Dendritic cell treated with granulocyte-macrophage colony-stimulating factor and Interleukin-4, amounts not matched to agents 40 ng/mL and 50 ng/mL, for 4 days (primary cell): ENCODE data around the gene PEX11A.

Experiments
- H3K27ac Mint-ChIP-seq: one replicate; pipeline ENCODE4 v1.8.0; 2022; ENCODE audit warnings: mild to moderate bottlenecking, mixed read lengths
- H3K27me3 Mint-ChIP-seq: one replicate; pipeline ENCODE4 v1.8.0; 2022; ENCODE audit warnings: mild to moderate bottlenecking, mixed read lengths
- H3K36me3 Mint-ChIP-seq: one replicate; pipeline ENCODE4 v1.8.0; 2022; ENCODE audit warnings: low read depth, mixed read lengths
- H3K4me1 Mint-ChIP-seq: one replicate; pipeline ENCODE4 v1.8.0; 2022; ENCODE audit warnings: low read depth, mixed read lengths
- H3K4me3 Mint-ChIP-seq: one replicate; pipeline ENCODE4 v1.8.0; 2022; ENCODE audit warnings: mild to moderate bottlenecking, moderate library complexity, mixed read lengths
- H3K9me3 Mint-ChIP-seq: one replicate; pipeline ENCODE4 v1.8.0; 2022; ENCODE audit warnings: mixed read lengths
- intact Hi-C: fragments of 100-400 bp; cut with micrococcal nuclease; formaldehyde crosslinking; loops from one replicate; pipeline ENCODE4 v1.15.0; 2022

PEX11A gene

DNA sequence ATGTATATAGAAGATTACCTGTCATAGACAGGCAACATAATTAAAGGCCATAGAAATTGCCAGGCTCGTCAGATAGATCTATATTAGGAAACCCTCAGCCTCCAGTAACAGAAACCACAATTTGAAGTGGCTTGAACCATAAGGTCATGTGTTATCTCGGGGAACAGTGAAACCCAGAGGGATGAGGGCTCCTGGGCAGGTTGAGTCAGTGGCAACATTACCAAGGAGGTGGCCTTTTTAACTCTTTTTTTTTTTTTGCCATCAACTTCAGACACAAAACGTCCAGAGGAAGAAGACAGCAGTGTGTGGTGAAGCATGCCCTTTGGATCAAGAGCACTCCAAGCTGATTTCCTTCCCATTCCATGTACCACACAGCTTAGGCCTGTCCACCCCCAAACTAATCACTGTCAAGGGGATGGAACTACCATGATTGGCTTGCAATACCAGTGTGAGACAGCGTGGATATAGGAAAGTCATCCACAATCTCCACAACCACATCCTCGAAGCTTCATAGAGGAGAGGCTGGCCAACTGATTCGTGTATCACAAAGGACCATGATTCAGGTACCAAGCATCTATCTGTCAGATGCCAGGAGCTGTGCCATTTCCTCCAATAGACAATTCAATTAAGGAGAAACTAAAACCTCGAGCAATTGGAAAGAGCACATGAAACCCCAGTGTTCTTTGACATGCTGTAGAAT lies 34.3 kb downstream of the PEX11A start:
- Mint-ChIP-seq H3K4me1 (peaks cover 14% of the 10 kb centered on the region), H3K36me3 (no peaks in the 10 kb centered on the region), H3K9me3 (no peaks in the 10 kb centered on the region), H3K27me3 (peaks cover 55% of the 10 kb centered on the region), H3K4me3 (no peak overlapping the region), H3K27ac (no peak overlapping the region)
- intact Hi-C loops = no loop called here

DNA sequence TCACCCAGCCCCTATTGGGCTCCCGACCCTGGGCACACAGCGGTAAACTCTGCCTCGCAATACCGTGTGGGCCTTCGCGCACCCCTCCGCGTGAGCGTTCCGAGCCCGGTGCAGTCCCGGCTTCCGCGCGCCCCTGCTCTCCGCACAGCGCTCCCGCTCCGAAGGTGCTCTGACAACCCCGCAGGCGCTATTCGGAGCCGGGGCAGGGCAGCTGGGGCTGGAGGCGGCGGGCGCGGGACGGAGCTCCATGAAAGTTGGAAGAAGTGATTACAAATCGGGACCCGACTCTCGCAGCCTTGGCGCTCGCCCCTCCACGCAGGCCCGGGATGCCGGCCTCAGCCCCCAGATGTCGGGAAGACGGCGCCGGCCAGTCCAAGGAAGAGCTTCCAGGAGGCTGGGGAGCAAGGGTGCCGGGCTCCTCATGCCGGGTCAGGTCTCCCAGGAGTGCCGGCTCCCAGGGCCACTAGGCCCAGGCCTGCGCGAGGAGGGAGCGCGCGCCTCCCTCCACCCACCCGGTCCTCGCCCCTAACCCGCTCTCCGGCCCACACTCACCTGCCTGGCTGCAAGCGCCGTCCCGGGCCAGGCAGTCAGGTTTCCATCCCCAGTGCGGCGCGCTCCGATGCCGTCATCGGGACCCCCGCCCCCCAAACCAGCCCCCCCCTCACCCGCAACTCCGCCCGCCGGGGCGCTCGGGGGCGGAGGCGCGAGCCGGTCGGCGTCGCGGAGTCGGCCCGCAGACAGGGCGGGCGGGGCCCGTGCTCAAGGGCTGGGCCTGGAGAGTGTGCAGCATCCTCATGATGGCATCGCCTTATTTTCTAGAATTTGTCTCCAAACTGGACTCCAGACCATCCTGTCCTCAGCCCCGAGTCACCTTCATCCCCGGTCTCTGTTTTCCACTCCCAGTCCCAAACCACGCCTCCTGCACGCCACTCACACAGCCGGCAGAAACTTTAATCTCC lies 35.4 kb downstream of the PEX11A start, which contains the start of gene KIF7:
Gene KIF7, minus strand, starts transcription at position 621 of the 959 bp plus-strand sequence. CDS start 2,537 bp downstream, outside the sequence.
- H3K4me3 Mint-ChIP-seq = peak within 1 kb of the TSS; percentile 72
- peaks cover 52% of the 10 kb centered on the region for H3K27me3 Mint-ChIP-seq

DNA sequence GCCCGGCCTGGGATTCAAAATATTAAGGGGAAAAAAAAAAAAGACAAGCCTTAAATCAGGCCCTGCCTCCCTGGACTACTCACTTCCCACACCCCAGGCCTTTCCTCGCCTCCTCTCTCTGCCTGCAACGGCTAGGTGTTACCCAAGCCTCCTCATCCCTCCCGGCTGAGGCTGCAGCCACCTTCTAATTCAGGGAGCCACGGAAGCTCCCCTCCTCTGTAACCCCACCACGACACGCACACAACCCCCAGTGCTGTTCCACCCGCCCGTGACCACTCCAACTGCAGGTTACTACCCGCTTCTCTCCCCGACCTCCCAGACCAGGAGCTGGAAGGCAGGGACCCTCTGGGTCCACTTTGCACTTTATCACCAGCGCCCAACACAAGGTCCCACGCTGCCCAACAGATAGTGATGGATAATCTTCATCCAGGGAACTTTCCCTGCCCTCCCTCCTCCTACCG lies 36.2 kb downstream of the PEX11A start:
- Mint-ChIP-seq H3K4me1 (peaks cover 12% of the 10 kb centered on the region), H3K27me3 (peaks cover 52% of the 10 kb centered on the region), H3K9me3 (no peaks in the 10 kb centered on the region), H3K36me3 (no peaks in the 10 kb centered on the region), H3K27ac (no peak overlapping the region), H3K4me3 (peak overlapping the region; percentile 72)
- intact Hi-C loops = no loop called here

More for the DNA sequence above, 35.4 kb downstream of the PEX11A start, which contains the start of gene KIF7:
- no peaks in the 10 kb centered on the region for H3K36me3 Mint-ChIP-seq
- no peak within 1 kb of the TSS for H3K27ac Mint-ChIP-seq
- H3K4me1 Mint-ChIP-seq = peaks cover 14% of the 10 kb centered on the region
- H3K9me3 Mint-ChIP-seq = no peaks in the 10 kb centered on the region
- intact Hi-C loops = no loop called here

DNA sequence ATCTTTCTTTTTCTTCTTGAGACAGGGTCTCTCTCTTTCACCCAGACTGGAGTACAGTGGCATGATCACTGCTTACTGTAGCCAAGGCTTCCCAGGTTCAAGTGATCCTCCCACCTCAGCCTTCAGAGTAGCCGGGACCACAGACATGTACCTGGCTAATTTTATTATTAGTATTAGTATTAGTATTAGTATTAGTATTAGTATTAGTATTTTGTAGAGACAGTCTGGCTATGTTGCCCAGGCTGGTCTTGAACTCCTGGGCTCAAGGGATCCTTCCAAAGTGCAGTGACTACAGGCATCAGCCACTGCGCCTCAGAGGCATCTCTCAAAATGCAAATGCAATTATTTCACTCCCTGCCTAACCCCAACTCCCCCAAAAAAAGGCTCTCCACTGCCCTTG lies 37.0 kb downstream of the PEX11A start:
- no peaks in the 10 kb centered on the region for H3K9me3 Mint-ChIP-seq
- no peaks in the 10 kb centered on the region for H3K36me3 Mint-ChIP-seq
- peaks cover 8% of the 10 kb centered on the region for H3K4me1 Mint-ChIP-seq
- no peak overlapping the region for H3K27ac Mint-ChIP-seq
- H3K4me3 Mint-ChIP-seq = no peak overlapping the region
- H3K27me3 Mint-ChIP-seq = peaks cover 50% of the 10 kb centered on the region
- intact Hi-C loops = no loop called here

DNA sequence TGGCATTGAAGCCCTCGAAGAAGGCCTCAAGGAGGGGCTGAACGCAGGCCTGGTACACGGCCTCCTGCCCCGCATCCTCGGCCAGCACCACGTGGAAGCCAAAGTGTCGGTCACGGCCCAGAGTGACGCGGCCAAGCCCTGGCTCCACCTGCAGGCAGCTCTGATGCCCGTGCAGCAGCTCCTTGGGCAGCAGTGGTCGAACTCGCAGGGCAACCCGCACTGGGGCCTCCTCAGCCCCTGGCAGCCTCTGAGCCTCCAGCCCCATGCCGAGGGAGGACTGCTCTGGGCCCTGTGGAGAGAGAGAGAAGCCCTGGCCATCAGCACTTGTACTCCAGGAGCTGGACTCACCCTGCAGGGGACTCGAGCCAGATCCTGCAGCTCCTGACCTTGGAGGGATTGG lies 37.9 kb downstream of the PEX11A start:
- intact Hi-C loops = no loop called here
- Mint-ChIP-seq H3K27me3 (peaks cover 48% of the 10 kb centered on the region), H3K4me1 (peaks cover 8% of the 10 kb centered on the region), H3K9me3 (no peaks in the 10 kb centered on the region), H3K27ac (no peak overlapping the region), H3K36me3 (no peaks in the 10 kb centered on the region), H3K4me3 (no peak overlapping the region)

DNA sequence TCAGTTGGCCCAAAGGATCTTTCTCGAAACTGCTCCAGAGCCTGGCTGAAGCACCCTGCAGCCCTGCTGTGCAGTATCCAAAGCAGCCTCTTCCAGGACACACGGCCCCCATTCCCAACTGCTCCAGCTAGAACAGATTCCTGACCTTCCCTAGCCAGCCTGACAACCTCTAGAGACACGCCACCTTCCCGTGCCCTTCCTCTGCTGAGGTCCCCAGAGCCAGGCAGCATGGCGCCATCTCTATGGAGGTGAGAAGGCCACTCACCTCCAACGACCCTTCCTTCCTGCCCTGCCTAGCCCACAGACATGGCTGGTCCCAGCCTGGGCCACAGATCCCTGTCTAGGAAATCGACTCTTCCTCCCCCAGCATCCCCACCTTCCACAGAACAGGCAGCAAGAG lies 38.4 kb downstream of the PEX11A start:
- Mint-ChIP-seq H3K9me3 (no peaks in the 10 kb centered on the region), H3K27ac (no peak overlapping the region), H3K4me1 (peaks cover 11% of the 10 kb centered on the region), H3K36me3 (no peaks in the 10 kb centered on the region), H3K4me3 (no peak overlapping the region), H3K27me3 (peaks cover 50% of the 10 kb centered on the region)
- intact Hi-C loops = no loop called here

DNA sequence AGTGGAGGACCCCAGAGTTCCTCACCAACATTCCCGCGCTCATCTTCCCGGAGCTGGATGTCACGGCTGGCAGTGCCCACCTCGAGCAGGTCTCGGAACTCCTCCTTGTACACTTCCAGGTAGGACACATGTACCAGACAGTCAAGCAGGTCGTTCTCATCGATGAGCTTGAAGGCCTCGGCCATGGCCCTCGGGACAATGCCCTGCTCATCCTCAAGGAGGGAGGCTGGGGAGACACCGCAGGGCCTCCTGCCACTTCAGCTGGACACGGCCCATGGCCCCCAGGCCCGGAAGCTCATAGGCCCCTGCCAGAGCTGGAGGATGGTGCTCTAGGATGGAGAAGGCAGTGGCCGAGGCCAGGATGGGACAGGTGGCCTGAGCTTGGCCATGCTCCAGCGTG lies 40.8 kb downstream of the PEX11A start:
- intact Hi-C loops = loop anchor here (5.0 kb wide), 1 partner anchor 238 kb away; no protein-coding TSS in a partner anchor
- Mint-ChIP-seq H3K4me3 (no peak overlapping the region), H3K9me3 (no peaks in the 10 kb centered on the region)

DNA sequence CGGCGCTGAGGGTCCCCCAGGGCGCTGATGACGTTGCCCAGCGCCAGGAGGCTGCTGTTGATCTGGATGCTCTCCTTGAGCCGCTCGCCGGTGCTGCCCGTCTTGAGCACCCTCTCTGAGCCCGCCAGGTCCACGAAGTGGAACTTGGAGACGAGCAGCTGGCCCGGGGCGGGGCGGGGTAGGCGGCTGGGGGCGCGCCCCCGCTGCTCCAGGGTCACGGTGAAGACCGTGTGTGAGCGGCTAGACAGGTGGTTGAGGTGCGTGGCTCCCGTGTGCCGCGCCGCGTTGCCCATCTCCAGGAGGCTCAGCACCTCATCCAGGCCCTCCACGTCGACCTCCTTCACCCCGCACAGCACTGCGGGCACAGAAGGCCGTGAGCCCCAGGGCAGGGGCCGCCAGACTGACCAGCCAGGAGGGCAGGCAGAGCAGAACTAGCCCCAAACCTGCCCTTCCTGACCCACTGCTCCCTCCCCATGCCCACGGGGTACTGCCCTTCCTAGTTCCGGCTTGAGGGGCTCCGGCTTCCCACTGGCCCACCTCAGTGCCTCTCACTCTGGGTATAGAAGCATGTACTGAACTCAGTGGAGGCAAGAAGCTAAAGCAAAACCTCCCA lies 41.4 kb downstream of the PEX11A start:
- Mint-ChIP-seq H3K36me3 (no peaks in the 10 kb centered on the region), H3K27me3 (peaks cover 26% of the 10 kb centered on the region), H3K4me1 (peaks cover 5% of the 10 kb centered on the region), H3K27ac (no peak overlapping the region), H3K4me3 (no peak overlapping the region), H3K9me3 (no peaks in the 10 kb centered on the region)
- intact Hi-C loops = loop anchor here (5.0 kb wide), 1 partner anchor 238 kb away; no protein-coding TSS in a partner anchor

More for the DNA sequence above, 40.8 kb downstream of the PEX11A start:
- Mint-ChIP-seq H3K4me1 (peaks cover 11% of the 10 kb centered on the region), H3K36me3 (no peaks in the 10 kb centered on the region), H3K27me3 (peaks cover 32% of the 10 kb centered on the region), H3K27ac (no peak overlapping the region)

DNA sequence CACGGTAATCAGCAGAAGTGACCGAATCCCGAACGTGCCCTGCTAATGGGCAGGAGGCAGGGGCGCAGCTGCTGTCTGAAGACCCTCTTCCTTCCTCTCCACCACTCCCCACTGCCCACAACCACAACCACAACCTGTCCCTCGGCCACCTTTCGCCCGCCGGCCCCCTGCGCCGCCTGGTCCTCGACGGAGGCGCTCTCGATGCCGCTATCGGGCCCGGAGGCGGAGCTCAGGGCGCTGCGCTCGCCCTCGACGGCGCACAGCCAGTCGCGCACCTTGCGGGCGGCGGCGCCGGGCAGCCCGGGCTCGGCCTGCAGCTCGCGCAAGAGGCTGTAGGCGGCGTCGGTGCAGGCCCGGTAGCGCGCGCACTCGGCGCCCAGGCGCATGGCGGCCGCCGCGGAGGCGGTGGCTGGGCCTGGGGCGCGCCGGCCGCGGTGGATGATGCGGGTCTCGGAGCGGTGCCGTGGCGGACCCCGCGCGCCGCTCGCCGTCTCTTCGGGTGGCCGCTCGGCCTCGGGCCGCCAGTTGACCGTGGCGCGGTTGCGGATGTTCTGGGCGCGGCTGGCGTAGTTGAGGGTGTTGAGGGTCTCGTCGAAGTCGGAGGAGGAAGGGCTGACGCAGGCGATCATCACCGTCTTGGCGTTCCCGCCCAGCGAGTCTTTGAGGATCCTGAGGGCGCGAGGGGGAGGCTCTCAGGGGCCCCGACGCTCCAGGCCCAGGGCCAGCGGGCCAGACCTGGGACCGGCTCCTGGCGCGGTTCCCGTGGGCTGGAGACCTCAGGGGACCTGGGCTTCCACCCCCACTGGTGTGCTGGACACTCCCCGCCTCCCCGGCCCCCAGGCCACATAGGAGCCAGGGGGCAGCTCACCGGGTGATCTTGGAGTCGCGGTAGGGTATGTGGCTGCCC lies 42.2 kb downstream of the PEX11A start:
- H3K4me1 Mint-ChIP-seq = peaks cover 5% of the 10 kb centered on the region
- no peak overlapping the region for H3K27ac Mint-ChIP-seq
- H3K27me3 Mint-ChIP-seq = peaks cover 19% of the 10 kb centered on the region
- intact Hi-C loops = loop anchor here (5.0 kb wide), 1 partner anchor 239 kb away; no protein-coding TSS in a partner anchor
- no peak overlapping the region for H3K4me3 Mint-ChIP-seq
- no peaks in the 10 kb centered on the region for H3K9me3 Mint-ChIP-seq
- no peaks in the 10 kb centered on the region for H3K36me3 Mint-ChIP-seq

DNA sequence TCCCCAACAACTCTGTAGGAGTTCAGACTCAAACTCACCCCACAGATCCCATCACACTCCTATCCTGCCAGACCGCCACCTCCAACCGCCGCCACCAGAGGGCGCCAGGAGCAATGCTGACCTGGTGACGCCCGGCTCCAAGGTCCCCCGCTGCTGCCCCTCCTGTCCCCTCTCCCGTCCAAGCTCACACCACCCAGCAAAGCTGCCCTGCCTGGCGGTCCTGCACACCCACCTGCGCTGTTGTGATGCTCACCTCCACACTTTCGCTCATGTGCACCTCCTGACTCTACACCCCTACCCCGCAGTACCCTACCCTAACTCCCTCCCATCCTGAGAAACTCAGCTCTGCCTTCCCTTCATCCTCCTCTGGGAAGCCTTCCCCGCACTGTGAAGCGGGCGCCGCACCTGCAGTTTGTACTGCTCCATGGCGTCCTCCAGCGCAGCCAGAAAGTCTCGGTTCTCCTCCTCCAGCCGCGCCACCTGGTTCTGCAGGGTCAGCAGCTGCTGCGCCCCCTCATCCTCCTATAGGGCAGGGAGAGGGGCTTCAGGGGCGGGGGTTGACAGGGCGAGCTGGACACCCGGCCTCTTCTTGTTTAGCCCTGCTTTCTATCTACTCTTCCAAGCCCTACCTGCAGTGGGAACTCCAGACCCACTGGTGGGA lies 43.2 kb downstream of the PEX11A start:
- H3K27ac Mint-ChIP-seq = peak overlapping the region; percentile 37
- intact Hi-C loops = loop anchor here (5.0 kb wide), 1 partner anchor 240 kb away; no protein-coding TSS in a partner anchor
- H3K4me3 Mint-ChIP-seq = peak overlapping the region; percentile 41
- H3K4me1 Mint-ChIP-seq = peaks cover 5% of the 10 kb centered on the region
- H3K36me3 Mint-ChIP-seq = no peaks in the 10 kb centered on the region
- H3K9me3 Mint-ChIP-seq = no peaks in the 10 kb centered on the region
- H3K27me3 Mint-ChIP-seq = peaks cover 11% of the 10 kb centered on the region

DNA sequence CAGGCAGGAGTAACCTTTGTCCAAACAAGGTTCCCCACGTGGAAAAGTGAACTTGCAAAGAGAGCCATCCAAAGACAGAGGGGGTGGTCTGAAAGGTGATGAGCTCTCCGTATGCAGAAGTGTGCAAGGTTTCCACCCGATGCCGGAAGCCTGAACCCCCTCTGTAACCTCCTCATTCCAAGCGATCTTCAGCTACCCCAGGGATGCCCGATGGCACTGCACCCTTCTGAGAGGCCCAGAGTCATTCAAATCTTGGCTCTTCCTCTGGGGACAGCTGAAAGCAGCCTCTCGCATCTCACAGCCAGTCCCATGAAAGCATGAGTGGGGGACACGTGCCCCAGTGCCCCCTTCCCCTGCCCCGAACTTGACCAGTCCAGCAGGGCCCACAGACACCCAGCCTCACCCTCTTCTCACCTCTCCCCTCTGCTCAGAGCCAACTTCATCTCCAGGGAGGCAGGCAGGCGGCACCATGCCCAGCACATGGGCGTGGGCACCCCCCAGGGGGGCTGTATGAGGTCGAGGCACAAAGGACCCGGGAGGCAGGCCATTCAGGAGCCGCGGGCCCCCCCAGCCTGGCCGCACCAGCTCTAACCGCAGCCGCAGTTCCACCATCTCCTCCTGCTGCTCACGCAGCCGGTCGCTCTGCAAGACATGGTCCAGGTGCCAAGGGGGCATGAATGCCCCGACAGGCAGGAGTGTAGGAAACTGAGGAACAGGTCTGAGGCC lies 44.0 kb downstream of the PEX11A start:
- intact Hi-C loops = loop anchor here (5.0 kb wide), 1 partner anchor 241 kb away; no protein-coding TSS in a partner anchor
- peaks cover 9% of the 10 kb centered on the region for H3K27me3 Mint-ChIP-seq
- H3K27ac Mint-ChIP-seq = no peak overlapping the region
- peaks cover 5% of the 10 kb centered on the region for H3K4me1 Mint-ChIP-seq
- no peaks in the 10 kb centered on the region for H3K9me3 Mint-ChIP-seq
- no peaks in the 10 kb centered on the region for H3K36me3 Mint-ChIP-seq
- H3K4me3 Mint-ChIP-seq = no peak overlapping the region

DNA sequence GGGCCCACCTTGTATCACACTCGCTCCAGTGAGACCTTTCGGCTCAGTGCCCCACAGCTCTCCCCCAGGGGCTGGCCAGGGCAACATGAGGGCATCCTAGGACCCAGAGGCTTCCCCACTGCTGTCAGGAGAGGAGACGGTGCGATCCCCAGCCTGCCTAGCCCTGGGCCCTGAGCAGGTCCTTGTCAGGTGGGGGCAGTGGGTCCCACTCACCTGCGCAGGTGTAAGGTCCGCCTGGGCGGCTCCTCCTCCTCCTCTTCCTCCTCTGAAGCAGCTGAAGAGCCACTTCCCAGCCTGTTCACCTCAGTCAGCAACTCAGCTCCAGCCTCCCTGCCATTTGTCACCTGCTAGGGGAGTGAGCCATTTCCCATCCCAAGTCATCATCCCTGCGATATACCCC lies 44.9 kb downstream of the PEX11A start:
- intact Hi-C loops = loop anchor here (5.0 kb wide), 1 partner anchor 242 kb away; no protein-coding TSS in a partner anchor
- Mint-ChIP-seq H3K9me3 (no peaks in the 10 kb centered on the region), H3K4me1 (peaks cover 5% of the 10 kb centered on the region), H3K27me3 (peaks cover 9% of the 10 kb centered on the region), H3K27ac (no peak overlapping the region), H3K4me3 (no peak overlapping the region), H3K36me3 (no peaks in the 10 kb centered on the region)
